PC-3 (cell line): ENCODE measurements around the gene APOL4. TPM values are rescaled to one million over a fixed set of nuclear protein-coding genes. Genes with fewer than 3 reads are reported as not detected.
"Not testable (repeated sequence)": the region's sequence is repeated elsewhere in the genome, so short reads cannot be mapped to it uniquely, and the experiment has no call there.

Experiments
- ATAC-seq: fragments of 200-7000 bp; cut with Tn5 transposase; 2 replicates; pipeline ENCODE4 v1.9.1; 2020; ENCODE audit warnings: mild to moderate bottlenecking, moderate library complexity
- BruUV-seq: library from RNA; stranded (reverse); fragments of 400-500 nt; replicated peaks from 2 replicates; lab custom pipeline; 2021; lab: Mats Ljungman, UMichigan
- CTCF ChIA-PET: fragments of 300-600 bp; sonication (Branson Sonifier 250); formaldehyde crosslinking; loops from one replicate; lab custom pipeline; 2022; ENCODE audit warnings: antibody characterized with exemption; lab: Charles Lee
- POLR2A ChIA-PET: fragments of 300-600 bp; sonication (Branson Sonifier 250); formaldehyde crosslinking; loops from one replicate; lab custom pipeline; 2022; ENCODE audit warnings: antibody characterized with exemption; ENCODE audit not compliant: unreplicated experiment; lab: Charles Lee
- DNase-seq: peaks from one replicate; pipeline ENCODE4 v3.0.0-alpha.2; 2015
- H2AFZ ChIP-seq: fragments of 300-600 bp; sonication (generic); 2 replicates; pipeline ENCODE4 v1.6.0; 2016; ENCODE audit warnings: antibody characterized with exemption, low read length
- H3F3A ChIP-seq: fragments of 300-600 bp; sonication (generic); one replicate; pipeline ENCODE4 v1.6.0; 2017; ENCODE audit warnings: antibody characterized with exemption, low read length, control low read depth, mild to moderate bottlenecking; ENCODE audit not compliant: unreplicated experiment
- H3K27ac ChIP-seq: fragments of 300-600 bp; sonication (generic); 2 replicates; pipeline ENCODE4 v1.5.1; 2016; ENCODE audit warnings: mild to moderate bottlenecking, low read length
- H3K27me3 ChIP-seq: fragments of 300-600 bp; sonication (generic); 2 replicates; pipeline ENCODE4 v1.6.1; 2016; ENCODE audit warnings: low read length, mixed read lengths
- H3K36me3 ChIP-seq: fragments of 300-600 bp; sonication (generic); 2 replicates; pipeline ENCODE4 v1.6.1; 2016; ENCODE audit warnings: low read depth, mixed run types, low read length, mixed read lengths
- H3K4me1 ChIP-seq: fragments of 300-600 bp; sonication (generic); 2 replicates; pipeline ENCODE4 v1.5.1; 2016; ENCODE audit warnings: low read length; ENCODE audit not compliant: insufficient read depth
- H3K4me2 ChIP-seq: fragments of 300-600 bp; sonication (generic); 2 replicates; pipeline ENCODE4 v1.6.0; 2016; ENCODE audit warnings: low read length
- H3K4me3 ChIP-seq: fragments of 300-600 bp; sonication (generic); 2 replicates; pipeline ENCODE4 v1.5.1; 2016; ENCODE audit warnings: mild to moderate bottlenecking, low read length, mixed read lengths
- H3K79me2 ChIP-seq: fragments of 300-600 bp; sonication (generic); 2 replicates; pipeline ENCODE4 v1.6.1; 2017; ENCODE audit warnings: low read length, mixed read lengths
- H3K9ac ChIP-seq: fragments of 300-600 bp; sonication (generic); 2 replicates; pipeline ENCODE4 v1.6.0; 2016; ENCODE audit warnings: mild to moderate bottlenecking, low read length
- H3K9me2 ChIP-seq: fragments of 300-600 bp; sonication (generic); replicated peaks from 2 replicates; pipeline ENCODE4 v1.6.1; 2016; ENCODE audit warnings: mixed run types, low read length, mixed read lengths
- H3K9me3 ChIP-seq: fragments of 300-600 bp; sonication (generic); 2 replicates; pipeline ENCODE4 v1.6.1; 2016; ENCODE audit warnings: low read length, mixed read lengths
- H4K20me1 ChIP-seq: fragments of 300-600 bp; sonication (generic); 2 replicates; pipeline ENCODE4 v1.6.1; 2016; ENCODE audit warnings: low read length, mixed read lengths
- CTCF ChIP-seq: fragments of 300-600 bp; sonication (generic); conservative IDR thresholded peaks from 2 replicates; pipeline ENCODE4 v1.5.1; 2017; ENCODE audit warnings: antibody characterized with exemption, low read depth, mild to moderate bottlenecking, low read length
- EZH2 ChIP-seq: fragments of 300-600 bp; sonication (generic); IDR thresholded peaks from one replicate; pipeline ENCODE4 v1.6.1; 2017; ENCODE audit warnings: antibody characterized with exemption, mild to moderate bottlenecking, low read length; ENCODE audit not compliant: unreplicated experiment
- EZH2phosphoT487 ChIP-seq: fragments of 300-600 bp; sonication (generic); IDR thresholded peaks from 2 replicates; pipeline ENCODE4 v1.6.1; 2018; ENCODE audit warnings: mild to moderate bottlenecking, antibody characterized with exemption, low read length, borderline replicate concordance
- intact Hi-C: fragments of 100-400 bp; cut with micrococcal nuclease; formaldehyde crosslinking; loops from 2 replicates; pipeline ENCODE4 v1.9.0; 2023
- total RNA-seq: library from RNA; depleted of rRNA; stranded (reverse); fragments of >200 nt; gene quantifications from 2 replicates; pipeline ENCODE4 v1.2.3, GENCODE V29; 2014

APOL4 gene
- total RNA-seq, 1 experiment from 2014 or later, result 0.04 TPM

GRCh38 chr22:36212901-36213300 lies 11.3 kb upstream of the APOL4 start:
- no peaks in the 10 kb centered on the region for H3K4me1 ChIP-seq
- H3K79me2 ChIP-seq, result no peaks in the 10 kb centered on the region
- no peak overlapping the region for H3K4me3 ChIP-seq
- ChIA-PET POLR2A (no interaction called here), CTCF (no interaction called here)
- H3K27me3 ChIP-seq, result peaks cover 34% of the 10 kb centered on the region
- H3F3A ChIP-seq, result no peaks in the 10 kb centered on the region
- ATAC-seq (no peak), DNase-seq (no peak)
- no peak overlapping the region for H3K9ac ChIP-seq
- H3K9me3 ChIP-seq, result no peaks in the 10 kb centered on the region
- H3K4me2 ChIP-seq, result no peak overlapping the region
- intact Hi-C loops, result no loop called here
- no peaks in the 10 kb centered on the region for H3K36me3 ChIP-seq
- H4K20me1 ChIP-seq, result no peaks in the 10 kb centered on the region
- H3K9me2 ChIP-seq, result no peaks in the 10 kb centered on the region
- no TSS peak for BruUV-seq
- H2AFZ ChIP-seq, result no peak overlapping the region
- TF ChIP-seq EZH2 (no peak), EZH2phosphoT487 (no peak), CTCF (no peak)
- H3K27ac ChIP-seq, result no peak overlapping the region

GRCh38 chr22:36211237-36211861 lies 9.7 kb upstream of the APOL4 start:
- Histone ChIP-seq H3K4me1 (no peaks in the 10 kb centered on the region), H3K9me3 (no peaks in the 10 kb centered on the region), H3K27ac (no peak overlapping the region), H3K79me2 (no peaks in the 10 kb centered on the region), H2AFZ (no peak overlapping the region), H4K20me1 (no peaks in the 10 kb centered on the region), H3K9me2 (no peaks in the 10 kb centered on the region), H3K36me3 (no peaks in the 10 kb centered on the region), H3K4me2 (no peak overlapping the region), H3F3A (no peaks in the 10 kb centered on the region), H3K4me3 (no peak overlapping the region), H3K9ac (no peak overlapping the region), H3K27me3 (peaks cover 24% of the 10 kb centered on the region; the same call in 1 of the 2 replicates)
- ATAC-seq, result no peak
- CTCF ChIA-PET, result interaction anchor here (0.6 to 0.7 kb wide), 3 partner anchors 40 to 1551 kb away, joined by 3 to 4 read pairs (median 3); no protein-coding TSS in a partner anchor
- BruUV-seq, result no TSS peak
- intact Hi-C loops, result no loop called here
- TF ChIP-seq EZH2phosphoT487 (no peak), EZH2 (no peak), CTCF (no peak)
- POLR2A ChIA-PET, result no interaction called here
- DNase-seq, result no peak

- H3K36me3 ChIP-seq, result no peaks in the 10 kb centered on the region
- H3K9me3 ChIP-seq, result no peaks in the 10 kb centered on the region
- intact Hi-C loops, result no loop called here
- TF ChIP-seq EZH2phosphoT487 (no peak), EZH2 (no peak), CTCF (no peak)
- H3K4me3 ChIP-seq, result no peak overlapping the region
- no peaks in the 10 kb centered on the region for H4K20me1 ChIP-seq
- CTCF ChIA-PET, result no interaction called here
- no peak overlapping the region for H2AFZ ChIP-seq
- no peaks in the 10 kb centered on the region for H3F3A ChIP-seq
- no peaks in the 10 kb centered on the region for H3K9me2 ChIP-seq
- POLR2A ChIA-PET, result no interaction called here
- no peak overlapping the region for H3K4me2 ChIP-seq
- DNase-seq (no peak), ATAC-seq (no peak)
- H3K9ac ChIP-seq, result no peak overlapping the region
- no peaks in the 10 kb centered on the region for H3K4me1 ChIP-seq
- H3K27me3 ChIP-seq, result peaks cover 14% of the 10 kb centered on the region; the same call in 1 of the 2 replicates
- no TSS peak for BruUV-seq
- no peak overlapping the region for H3K27ac ChIP-seq
- no peaks in the 10 kb centered on the region for H3K79me2 ChIP-seq
These were observed 8.6 kb upstream of the APOL4 start for GRCh38 chr22:36210224-36210623.

DNA sequence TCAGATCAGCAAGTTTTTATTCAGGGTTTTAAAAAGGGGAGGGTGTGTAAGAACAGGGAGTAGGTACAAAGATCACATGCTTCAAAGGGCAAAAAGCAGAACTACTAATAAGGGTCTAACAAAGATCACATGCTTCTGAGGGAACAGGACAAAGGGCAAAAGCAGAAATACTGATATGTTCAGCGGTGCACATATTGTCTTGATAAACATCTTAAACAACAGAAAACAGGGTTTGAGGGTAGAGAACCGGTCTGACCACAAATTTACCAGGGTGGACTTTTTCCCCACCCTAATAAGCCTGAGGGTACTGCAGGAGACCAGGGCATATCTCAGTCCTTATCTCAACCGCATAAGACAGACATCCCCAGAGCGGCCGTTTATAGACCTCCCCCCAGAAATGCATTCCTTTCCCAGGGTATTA lies 7.9 kb upstream of the APOL4 start:
- ATAC-seq, DNase-seq, CTCF ChIA-PET: not testable (repeated sequence)

More for the DNA sequence above, 7.9 kb upstream of the APOL4 start:
- H3K27ac ChIP-seq, H4K20me1 ChIP-seq, H3K4me2 ChIP-seq, H3K4me3 ChIP-seq, H3F3A ChIP-seq, H2AFZ ChIP-seq, intact Hi-C loops, H3K36me3 ChIP-seq, H3K79me2 ChIP-seq, H3K9me3 ChIP-seq, H3K9me2 ChIP-seq, BruUV-seq, POLR2A ChIA-PET, H3K27me3 ChIP-seq, H3K9ac ChIP-seq, H3K4me1 ChIP-seq: not testable (repeated sequence)
